Urothelium cell line (cell line): ENCODE results near the gene GAS6.

ENCODE experiments used
- DNase-seq: peaks from one replicate; pipeline ENCODE4 v3.0.0; 2011; ENCODE audit warnings: low spot score, mixed read lengths
- FAIRE-seq: peaks from 2 replicates; lab custom pipeline; 2011; peaks lifted over from hg19 to GRCh38; lab: Jason Lieb, UNC

GAS6 gene

DNA sequence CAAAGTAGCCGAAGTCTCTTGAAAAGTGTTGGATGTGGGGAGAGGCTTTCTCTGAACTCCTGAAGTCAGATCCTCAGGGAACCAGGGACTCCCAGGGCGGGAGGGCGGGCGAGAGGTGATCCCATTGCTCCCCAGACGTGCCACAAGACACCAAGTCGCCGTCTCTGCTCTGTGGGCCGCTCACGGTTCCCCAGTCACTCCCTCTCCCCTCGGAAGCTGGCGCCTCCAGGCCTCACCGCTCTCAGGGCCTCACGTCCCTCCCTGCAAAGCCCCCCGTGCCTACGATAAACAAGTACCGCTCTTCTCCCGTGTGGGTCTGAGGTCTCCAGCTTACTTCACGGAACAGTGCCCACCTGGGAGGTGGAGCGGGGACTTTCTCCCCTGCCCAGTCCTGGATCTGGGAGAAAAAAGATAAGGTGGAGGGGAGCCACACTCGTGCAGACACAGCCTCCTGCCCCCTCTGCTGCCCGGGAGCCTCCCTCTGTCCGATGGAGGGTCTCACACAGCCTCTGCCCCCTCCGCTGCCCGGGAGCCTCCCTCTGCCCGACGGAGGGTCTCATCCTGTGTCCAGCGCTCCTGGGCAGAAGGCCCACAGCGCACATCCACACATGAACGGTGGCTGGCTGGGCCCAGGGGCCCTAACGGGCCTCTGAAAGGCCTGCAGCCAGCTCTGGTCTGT is 50.7 kb downstream of the GAS6 start:
- DNase-seq: no peak
- FAIRE-seq: no peak

DNA sequence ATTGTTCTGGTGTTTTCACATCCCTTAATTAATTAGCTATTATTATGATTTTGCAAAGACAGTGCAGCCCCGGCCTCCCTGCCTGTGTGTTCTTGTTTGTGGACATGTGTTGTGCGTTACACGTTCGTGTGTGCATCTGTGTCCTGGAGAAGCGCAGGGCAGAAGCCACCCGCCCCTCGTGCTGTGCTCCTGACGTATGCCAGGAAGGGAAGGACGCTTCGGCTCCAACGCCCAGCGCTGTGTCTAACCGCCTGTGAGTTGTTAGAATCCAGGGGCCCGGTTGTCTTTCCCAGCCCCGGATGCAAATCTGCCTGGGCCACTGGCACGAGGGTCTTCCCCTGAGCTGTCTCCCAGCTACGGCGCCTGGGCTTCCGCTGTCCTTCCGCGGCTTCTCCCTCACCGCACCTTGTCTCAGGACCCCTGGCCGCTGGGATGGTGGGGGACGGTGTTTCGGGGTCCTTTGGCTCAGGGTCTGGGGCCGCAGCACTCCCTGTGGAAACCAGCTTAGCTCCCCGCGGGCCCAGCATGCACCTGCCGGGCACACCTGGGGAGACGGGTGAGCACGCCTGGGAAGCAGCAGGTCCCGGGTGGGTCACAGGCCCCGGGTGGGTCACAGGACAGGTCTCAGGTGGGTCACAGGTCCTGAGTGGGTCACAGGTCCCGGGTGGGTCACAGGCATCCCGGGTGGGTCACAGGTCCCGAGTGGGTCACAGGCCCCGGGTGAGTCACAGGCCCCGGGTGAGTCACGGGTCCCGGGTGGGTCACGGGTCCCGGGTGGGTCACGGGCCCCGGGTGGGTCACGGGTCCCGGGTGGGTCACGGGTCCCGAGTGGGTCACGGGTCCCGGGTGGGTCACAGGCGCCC is 51.5 kb downstream of the GAS6 start:
- peak; percentile 96 for FAIRE-seq
- peak; percentile 42 for DNase-seq

DNA sequence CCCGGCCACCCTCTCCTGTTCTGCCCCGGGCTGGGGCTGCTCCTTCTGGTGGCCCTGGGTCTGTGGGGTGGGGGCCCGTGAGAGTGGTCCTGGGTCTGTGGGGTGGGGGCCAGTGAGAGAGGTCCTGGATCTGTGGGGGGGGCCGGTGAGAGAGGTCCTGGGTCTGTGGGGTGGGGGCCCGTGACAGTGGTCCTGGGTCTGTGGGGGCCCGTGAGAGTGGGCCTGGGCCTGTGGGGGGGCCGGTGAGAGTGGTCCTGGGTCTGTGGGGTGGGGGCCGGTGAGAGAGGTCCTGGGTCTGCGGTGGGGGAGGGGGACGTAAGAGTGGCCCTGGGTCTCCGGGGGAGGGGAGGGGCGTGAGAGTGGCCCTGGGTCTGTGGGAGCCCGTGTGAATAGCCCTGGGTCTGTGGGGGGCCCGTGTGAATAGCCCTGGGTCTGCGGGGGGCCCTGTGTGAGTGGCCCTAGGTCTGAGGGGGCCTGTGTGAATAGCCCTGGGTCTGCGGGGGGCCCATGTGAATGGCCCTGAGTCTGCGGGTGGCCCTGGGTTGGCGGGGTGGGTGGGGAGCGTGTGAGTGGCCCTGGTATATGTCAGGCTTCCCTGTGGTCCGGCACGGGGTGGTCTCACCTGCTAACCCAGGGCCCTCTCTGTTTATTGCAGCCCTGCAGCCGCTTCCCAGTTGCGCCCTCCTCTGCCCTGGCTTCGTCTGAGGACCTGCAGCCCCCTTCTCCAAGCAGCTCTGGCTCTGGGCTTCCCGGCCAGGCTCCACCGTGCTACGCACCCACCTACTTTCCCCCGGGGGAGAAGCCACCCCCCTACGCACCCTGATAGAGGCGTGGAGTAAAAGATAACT is 52.6 kb downstream of the GAS6 start:
- DNase-seq (no peak), FAIRE-seq (no peak)

DNA sequence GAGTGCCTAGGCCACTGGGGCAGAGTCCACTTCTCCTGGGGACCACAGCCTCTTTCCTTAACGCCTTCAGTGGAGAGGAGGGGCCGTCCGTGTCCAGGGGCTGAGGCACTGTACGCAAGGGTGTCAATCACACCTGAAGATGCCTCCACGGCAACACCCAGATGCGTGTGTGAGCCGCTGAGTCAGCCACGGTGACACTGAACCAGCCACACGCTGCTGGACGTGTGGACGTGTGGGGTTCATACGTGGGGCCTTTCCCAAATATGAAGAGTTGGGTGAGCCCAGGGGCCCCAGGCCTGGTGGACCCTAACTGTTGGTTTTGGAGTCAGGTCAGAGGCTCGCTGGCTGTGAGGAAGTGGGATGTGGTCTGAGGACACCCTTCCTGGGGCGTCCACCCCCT is 53.2 kb downstream of the GAS6 start:
- DNase-seq (no peak), FAIRE-seq (no peak)

DNA sequence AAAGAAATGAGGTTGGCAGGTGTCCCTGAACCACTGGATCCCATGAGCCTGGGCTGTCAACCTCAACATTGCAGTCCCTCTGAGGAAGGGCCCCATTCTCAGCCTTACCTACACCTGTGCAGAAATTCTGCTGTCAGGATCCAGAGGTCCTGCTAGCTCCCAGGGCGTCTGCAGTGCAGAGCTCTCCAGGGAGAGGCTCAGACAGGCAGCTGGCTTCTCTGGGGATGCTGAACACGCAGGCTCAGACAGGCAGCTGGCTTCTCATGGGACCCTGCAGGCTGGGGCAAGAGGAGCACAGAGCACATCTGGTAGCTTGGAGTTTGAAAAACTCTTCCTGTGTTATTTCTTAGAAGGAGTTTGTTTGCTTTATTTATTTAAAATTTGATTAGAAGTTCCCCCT is 53.9 kb downstream of the GAS6 start:
- no peak for DNase-seq
- FAIRE-seq: no peak

DNA sequence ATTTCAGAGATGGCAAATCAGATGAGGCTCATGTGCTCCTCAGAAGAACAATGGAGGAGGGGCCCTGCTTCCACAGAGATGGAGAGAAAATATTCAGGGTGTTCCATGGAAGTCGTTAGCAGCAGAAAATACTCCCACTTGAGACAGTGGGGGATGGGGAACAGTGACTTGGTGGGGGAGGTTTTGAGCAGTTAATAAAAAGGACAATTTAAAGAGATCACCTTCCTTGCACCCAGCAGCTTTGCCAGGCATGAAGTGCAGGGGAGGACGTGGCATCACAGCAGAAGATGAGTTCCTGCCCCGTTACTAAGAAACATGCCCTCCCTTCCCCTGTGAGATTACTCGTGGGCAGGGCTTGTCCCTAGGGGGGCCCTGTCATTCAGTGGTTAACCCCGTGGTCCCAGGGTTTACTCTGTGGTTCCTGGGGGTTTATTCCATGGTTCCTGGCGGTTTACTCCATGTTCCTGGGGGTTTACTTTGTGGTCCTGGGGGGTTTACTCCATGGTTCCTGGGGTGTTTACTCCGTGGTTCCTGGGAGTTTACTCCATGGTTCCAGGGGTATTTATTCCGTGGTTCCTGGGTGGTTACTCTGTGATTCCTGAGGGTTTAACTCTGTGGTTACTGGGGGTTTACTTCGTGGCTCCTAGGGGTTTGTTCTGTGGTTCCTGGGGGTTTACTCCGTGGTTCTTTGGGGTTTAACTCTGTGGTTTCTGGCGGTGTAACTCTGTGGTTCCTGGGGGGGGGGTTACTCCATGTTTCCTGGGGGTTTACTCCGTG is 55.6 kb downstream of the GAS6 start:
- FAIRE-seq: peak; percentile 40

DNA sequence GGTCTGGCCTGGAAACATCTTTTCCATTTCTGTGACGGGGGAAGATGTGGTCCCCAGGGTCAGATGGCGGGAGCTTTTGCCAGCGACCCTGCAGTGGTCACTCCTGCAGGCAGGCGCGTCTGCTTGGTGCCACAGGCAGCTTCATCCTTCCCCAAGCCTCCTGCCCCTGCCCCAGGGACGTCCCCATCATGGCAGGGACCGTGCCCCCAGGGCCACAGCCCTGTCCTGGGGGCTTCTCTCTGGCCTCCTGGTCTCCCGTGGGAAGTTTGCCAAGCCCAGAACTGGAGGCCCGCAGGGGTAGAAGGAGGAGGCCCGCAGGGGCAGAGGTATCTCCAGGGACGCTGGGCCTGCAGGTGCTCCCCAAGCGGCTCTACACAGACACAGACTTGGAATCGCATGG is 57.4 kb downstream of the GAS6 start:
- no peak for FAIRE-seq
- DNase-seq: no peak

More for the DNA sequence above, 55.6 kb downstream of the GAS6 start:
- DNase-seq: no peak

DNA sequence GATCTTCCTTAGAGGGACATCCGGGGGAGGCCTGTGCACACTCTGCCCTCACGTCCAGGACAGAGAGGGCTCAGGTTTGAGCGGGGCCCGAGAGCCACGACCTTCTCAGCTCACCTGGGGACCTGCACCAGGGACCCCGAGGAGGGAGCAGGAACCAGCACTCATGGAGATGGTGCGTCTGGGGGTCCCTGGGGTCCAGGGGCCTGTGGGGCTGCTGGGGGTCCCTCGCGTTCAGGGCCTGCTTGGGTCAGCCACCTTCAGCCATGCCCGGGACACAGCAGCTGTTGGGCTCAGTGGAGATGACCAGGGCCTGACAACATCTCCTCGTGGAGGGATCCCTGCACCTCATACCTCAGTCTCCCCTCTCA is 57.8 kb downstream of the GAS6 start:
- FAIRE-seq: no peak
- DNase-seq: no peak

DNA sequence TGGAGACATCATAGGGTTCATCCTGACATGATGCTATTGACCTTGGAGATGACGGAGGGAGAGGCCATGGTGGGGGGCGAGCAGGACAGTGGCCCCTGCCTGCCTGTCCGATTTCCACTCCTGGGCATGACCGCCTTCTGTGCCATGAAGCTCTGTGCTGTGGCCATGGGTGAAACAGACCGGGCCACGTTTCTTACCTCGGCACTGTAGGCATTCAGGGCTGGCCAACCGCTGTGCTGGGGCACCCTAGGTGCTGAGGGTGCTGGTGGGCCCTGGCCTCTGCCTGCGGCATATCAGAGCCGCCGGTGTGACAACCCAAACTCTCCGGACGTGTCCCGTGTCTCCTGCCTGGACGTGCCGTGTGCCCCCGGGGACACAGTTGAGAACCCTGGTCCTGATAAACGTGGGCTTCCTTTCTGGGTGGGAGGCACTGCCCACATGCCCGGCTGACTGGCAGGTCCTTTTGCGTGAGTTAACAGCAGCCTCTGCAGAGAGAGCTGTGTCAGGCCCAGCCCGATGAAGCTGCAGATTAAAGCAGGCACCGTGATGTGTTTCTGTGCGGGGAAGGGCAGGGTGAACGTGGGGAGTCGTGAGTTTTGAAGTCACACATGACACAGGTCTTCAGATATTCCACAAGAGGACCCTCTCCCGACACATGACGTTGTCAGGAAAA is 58.3 kb downstream of the GAS6 start:
- no peak for DNase-seq
- FAIRE-seq: no peak

DNA sequence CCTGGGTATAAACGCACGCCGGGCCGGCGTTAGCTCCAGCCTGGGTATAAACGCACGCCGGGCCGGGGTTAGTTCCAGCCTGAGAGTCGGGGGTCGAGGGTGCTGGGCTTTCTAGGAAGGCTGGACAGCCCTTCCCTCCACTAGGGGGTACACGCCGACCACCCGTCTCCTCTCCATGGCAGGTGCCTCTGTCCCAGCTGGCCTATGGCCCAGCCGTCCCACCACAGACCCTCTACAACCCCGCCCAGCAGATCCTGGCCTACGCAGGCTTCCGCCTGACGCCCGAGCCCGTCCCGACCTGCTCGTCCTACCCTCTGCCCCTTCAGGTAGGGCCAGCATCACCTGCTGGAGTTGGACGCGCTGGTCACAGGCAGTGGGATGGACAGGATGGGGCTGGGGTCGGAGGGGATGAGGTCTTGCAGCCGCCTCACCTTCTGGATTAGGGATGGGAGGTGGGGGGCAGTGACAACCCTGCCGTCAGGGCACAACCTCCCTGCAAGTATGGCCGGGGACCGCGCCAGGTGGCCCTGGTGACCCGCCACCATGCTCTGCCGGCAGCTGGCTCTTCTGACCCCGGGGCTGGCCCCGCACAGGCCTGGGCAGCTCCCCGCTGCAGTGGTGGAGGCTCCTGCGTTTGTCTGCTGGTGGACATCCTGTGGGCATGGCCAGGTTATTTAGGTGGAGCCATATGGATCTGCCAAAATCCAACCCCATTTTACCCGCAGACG is 59.0 kb downstream of the GAS6 start:
- DNase-seq: no peak
- no peak for FAIRE-seq

DNA sequence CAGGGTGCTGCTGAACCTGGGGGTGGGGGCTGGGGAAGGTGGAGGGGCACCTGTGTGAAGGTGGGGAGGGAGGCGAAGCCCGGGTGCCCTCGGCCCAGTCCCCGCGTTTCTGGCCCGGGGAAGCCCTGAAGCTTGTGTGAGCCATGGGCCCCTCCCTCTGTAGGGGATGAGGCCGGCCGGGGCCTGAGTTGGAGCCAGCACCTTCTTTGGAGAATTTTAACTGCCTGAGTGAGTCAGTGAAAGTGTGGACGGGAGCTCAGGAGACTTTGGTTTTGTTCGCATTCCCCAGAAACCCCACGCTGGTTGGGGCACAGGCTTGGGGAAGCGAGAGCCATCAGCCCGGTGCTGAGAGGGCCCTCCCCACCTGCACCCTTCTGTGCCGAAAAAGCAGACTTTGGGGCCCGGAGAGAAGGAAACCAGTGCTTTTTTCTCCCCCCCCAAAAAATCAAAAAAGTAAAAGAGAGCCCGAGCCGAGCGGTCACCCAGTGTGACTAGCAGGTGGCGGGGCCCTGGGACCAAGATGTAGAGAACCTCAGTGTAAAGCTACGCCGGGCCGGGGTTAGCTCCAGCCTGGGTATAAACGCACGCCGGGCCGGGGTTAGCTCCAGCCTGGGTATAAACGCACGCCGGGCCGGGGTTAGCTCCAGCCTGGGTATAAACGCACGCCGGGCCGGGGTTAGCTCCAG is 59.7 kb downstream of the GAS6 start:
- FAIRE-seq (no peak), DNase-seq (no peak)

DNA sequence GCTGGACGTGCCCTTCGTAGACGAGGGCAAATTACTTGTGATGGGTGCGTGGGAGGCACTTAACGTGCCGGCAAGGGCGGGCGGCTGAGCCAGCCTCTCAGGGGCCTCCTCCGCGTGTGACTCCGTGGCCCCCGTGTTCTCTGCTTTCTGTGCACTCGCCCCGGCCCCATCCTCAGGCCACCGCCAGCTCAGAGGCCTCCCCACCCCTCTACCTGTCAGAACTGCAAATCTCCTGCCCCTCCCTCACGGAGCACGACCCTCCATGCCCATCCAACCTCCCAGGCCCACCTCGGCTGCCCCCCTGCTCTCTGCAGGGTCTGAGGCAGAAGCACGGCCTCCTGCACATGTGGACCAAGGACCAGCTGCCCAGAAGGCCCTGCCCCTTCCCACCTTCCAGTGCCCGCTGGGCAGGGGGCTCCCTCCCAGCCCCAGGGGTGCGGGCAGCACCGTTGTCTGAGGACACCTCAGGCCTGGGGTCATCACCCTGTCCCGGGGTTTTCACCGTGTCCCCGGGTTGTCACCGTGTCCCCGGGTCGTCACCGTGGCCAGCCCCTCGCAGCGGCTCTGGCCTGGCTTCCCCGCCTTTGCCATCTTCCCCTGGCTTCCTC is 60.4 kb downstream of the GAS6 start:
- no peak for FAIRE-seq

DNA sequence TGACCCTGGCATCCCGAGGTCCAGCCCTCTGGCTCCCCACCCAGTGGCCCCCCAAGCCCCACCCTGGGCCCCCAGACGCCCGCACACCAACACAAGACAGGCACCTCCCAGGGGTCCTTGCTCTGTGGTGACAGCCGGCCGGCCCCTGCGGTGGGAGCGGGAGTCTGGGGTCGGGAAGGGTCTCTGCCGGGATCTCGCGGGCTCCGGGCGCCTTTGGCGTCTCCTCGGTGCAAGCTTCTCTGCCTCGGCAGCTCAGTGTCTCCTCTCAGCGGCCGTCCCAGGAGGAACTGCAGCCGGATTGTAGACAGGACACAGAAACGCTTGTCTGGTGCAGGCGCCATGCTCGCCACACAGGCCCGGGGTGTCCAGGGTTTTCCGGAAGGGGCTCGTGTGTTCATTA is 61.1 kb downstream of the GAS6 start:
- FAIRE-seq (no peak), DNase-seq (no peak)

More for the DNA sequence above, 60.4 kb downstream of the GAS6 start:
- DNase-seq: no peak

DNA sequence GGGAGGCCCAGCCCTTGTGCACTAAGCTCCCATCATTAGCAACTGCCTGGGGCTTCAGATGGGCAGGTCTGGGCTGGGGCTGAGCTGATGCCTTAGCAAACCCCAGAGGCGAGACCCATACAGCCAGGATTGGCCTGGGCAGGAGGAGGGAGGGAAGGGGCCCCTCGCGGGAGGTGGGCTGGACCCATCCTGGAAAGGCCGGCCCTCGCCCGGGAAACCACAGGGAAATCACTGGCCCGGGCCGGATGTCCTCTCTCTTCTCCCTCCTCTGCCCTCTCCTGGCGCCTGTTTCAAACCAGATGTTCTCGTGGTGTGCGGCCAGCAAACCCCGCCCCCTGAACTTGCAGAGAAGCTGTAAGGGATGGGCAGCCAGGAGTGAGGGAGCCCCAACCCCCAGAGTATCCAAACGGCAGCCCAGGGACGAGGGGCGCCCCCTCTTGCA is 61.8 kb downstream of the GAS6 start:
- FAIRE-seq: no peak
- peak; percentile 81 for DNase-seq

DNA sequence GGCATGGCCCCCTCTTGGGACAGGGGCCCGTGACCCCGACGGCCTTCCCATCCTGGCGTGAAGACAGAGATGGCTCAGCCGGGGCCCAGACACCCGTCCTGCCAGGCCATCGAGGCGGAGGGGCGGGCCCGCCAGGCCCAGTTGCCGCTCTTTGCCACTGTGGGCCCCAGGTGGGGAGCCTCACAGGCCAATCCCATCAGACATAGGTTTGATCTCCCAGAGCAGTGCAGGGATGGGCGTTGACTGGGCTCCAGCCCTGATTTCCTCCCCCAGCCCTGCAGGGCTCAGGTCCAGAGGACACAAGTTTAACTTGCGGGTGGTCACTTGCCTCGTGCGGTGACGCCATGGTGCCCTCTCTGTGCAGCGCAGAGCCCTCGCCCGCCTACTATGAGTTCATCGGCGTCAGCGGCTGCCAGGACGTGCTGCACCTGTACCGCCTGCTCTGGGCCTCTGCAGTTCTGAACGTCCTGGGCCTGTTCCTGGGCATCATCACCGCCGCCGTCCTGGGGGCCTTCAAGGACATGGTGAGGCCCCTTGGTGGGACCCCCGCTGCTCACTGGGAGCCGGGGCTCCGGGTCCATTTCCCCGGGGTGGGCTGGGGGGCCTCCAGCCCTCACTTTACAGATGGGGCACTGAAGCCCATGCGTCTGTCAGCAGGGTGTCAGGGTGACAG is 62.5 kb downstream of the GAS6 start:
- FAIRE-seq: no peak
- DNase-seq: no peak

DNA sequence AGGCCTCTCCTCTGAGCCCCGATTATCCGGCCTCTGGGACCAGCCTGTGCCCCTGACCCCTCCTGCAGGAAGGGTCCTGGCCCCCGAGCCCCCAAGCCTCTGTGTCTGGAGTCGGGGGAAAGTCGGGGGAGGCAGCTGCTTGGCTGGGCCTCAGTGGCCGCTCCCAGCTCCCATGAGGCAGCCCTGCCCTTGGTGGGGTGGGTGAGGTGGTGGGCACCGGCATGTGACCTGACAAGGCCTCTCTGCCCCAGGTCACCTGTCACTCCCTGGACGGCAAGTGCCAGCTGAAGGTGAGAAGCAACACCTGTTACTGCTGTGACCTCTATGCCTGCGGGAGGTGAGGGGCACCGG is 63.3 kb downstream of the GAS6 start:
- DNase-seq: no peak
- no peak for FAIRE-seq

DNA sequence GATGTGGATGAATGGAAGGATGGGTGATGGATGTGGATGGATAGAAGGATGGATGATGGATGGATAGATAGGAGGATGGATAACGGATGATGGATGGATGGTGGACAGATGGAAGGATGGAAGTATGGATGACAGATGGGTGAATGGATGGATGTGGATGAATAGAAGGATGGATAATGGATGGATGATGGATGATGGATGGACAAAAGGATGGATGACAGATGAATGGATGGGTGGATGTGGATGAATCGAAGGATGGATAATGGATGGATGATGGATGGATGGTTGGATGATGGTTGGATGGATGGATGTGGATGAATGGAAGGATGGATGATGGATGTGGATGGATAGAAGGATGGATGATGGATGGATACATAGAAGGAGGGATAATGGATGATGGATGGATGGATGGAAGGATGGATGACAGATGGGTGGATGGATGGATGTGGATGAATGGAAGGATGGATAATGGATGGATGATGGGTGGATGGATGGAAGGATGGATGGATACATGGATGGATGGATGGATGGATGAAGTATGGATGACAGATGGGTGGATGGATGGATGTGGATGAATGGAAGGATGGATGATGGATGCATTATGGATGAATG is 65.6 kb downstream of the GAS6 start:
- no peak for DNase-seq
- FAIRE-seq: peak; percentile 99
